Ishikawa (cell line): Measurements from ENCODE around the gene PBX4.

Experiments used
- CEBPB ChIP-seq: IDR thresholded peaks from 2 replicates; pipeline ENCODE4 v1.6.1; 2012
- CREB1 ChIP-seq: IDR thresholded peaks from 2 replicates; pipeline ENCODE4 v1.6.1; 2012; ENCODE audit warnings: low read depth
- EGR1 ChIP-seq: IDR thresholded peaks from 2 replicates; pipeline ENCODE4 v1.6.1; 2012
- EP300 ChIP-seq: IDR thresholded peaks from 2 replicates; pipeline ENCODE4 v1.6.1; 2012; ENCODE audit warnings: borderline replicate concordance
- FOXM1 ChIP-seq: IDR thresholded peaks from 2 replicates; pipeline ENCODE4 v1.6.1; 2012; ENCODE audit warnings: low read depth, borderline replicate concordance
- MAX ChIP-seq: IDR thresholded peaks from 2 replicates; pipeline ENCODE4 v1.6.1; 2012
- NFIC ChIP-seq: IDR thresholded peaks from 2 replicates; pipeline ENCODE4 v1.6.1; 2012
- RAD21 ChIP-seq: IDR thresholded peaks from 2 replicates; pipeline ENCODE4 v1.6.1; 2012; ENCODE audit warnings: low read depth
- TAF1 ChIP-seq: IDR thresholded peaks from 2 replicates; pipeline ENCODE4 v1.6.1; 2012; ENCODE audit warnings: low read depth, mild to moderate bottlenecking
- TCF12 ChIP-seq: IDR thresholded peaks from 2 replicates; pipeline ENCODE4 v1.6.1; 2012; ENCODE audit warnings: low read depth
- TEAD4 ChIP-seq: IDR thresholded peaks from 2 replicates; pipeline ENCODE4 v1.6.1; 2012
- YY1 ChIP-seq: IDR thresholded peaks from 2 replicates; pipeline ENCODE4 v1.6.1; 2012; ENCODE audit warnings: low read depth
- ZBTB7A ChIP-seq: IDR thresholded peaks from 2 replicates; pipeline ENCODE4 v1.6.1; 2012; ENCODE audit warnings: low read depth
- TF ChIP-seq, protein P1 (sequence below): IDR thresholded peaks from 2 replicates; pipeline ENCODE4 v1.6.1; 2012
- TF ChIP-seq, protein P2 (sequence below): IDR thresholded peaks from 2 replicates; pipeline ENCODE4 v1.6.1; 2012; ENCODE audit warnings: low read depth, mild to moderate bottlenecking

Gene PBX4

DNA sequence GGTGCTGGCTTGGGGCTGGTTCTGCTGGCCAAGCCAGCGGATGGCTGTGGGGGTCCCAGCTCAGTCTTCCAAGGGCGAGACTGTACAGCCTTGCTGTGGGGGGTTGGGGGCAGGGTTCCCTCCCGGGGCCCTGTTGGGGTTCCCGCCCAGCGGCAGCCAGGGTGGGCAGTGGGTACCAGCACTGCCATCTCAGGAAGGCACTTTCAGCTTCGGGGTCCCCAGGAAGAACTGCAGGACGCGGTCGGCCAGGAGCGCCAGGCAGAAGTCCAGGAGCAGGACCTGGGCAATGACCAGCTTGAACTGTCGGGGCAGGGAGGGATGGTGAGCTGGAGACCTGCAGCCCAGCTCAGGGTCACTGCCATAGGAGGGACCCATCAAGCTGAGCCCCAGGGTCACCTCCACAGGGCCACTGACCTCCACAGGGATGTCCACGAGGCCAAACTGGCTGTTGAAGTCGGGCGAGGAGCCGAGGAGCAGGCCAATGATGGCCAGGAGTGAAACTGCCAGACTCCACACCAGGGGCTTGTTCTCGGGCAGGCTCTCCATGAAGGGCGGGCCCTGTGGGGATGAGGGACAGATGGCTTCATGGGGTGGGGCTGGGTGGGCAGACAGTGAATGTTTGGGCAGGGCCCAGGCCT is 26.9 kb upstream of the PBX4 start:
- no peak for TF ChIP-seq NFIC
- TF ChIP-seq, protein P1, sequence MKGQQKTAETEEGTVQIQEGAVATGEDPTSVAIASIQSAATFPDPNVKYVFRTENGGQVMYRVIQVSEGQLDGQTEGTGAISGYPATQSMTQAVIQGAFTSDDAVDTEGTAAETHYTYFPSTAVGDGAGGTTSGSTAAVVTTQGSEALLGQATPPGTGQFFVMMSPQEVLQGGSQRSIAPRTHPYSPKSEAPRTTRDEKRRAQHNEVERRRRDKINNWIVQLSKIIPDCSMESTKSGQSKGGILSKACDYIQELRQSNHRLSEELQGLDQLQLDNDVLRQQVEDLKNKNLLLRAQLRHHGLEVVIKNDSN, result no peak
- no peak for TF ChIP-seq EP300
- no peak for TF ChIP-seq CEBPB
- TF ChIP-seq, protein P2, sequence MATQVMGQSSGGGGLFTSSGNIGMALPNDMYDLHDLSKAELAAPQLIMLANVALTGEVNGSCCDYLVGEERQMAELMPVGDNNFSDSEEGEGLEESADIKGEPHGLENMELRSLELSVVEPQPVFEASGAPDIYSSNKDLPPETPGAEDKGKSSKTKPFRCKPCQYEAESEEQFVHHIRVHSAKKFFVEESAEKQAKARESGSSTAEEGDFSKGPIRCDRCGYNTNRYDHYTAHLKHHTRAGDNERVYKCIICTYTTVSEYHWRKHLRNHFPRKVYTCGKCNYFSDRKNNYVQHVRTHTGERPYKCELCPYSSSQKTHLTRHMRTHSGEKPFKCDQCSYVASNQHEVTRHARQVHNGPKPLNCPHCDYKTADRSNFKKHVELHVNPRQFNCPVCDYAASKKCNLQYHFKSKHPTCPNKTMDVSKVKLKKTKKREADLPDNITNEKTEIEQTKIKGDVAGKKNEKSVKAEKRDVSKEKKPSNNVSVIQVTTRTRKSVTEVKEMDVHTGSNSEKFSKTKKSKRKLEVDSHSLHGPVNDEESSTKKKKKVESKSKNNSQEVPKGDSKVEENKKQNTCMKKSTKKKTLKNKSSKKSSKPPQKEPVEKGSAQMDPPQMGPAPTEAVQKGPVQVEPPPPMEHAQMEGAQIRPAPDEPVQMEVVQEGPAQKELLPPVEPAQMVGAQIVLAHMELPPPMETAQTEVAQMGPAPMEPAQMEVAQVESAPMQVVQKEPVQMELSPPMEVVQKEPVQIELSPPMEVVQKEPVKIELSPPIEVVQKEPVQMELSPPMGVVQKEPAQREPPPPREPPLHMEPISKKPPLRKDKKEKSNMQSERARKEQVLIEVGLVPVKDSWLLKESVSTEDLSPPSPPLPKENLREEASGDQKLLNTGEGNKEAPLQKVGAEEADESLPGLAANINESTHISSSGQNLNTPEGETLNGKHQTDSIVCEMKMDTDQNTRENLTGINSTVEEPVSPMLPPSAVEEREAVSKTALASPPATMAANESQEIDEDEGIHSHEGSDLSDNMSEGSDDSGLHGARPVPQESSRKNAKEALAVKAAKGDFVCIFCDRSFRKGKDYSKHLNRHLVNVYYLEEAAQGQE, result no peak

- TF ChIP-seq TAF1 (no peak), TCF12 (no peak), TEAD4 (no peak), CEBPB (no peak), EGR1 (no peak), RAD21 (no peak), EP300 (no peak), MAX (no peak), YY1 (no peak), FOXM1 (no peak), NFIC (no peak), ZBTB7A (no peak), CREB1 (no peak)
- TF ChIP-seq, protein P1, result no peak
- TF ChIP-seq, protein P2, result no peak
Observed at GRCh38 chr19:19644054-19644388, 25.5 kb upstream of the PBX4 start.

GRCh38 chr19:19643158-19644053 is 24.9 kb upstream of the PBX4 start, which contains the start of gene GMIP:
Gene GMIP, minus strand, starts transcription at chr19:19643657. Its CDS starts 128 bp downstream, at chr19:19643529.
- TF ChIP-seq TAF1 (peak; percentile 26; the same call in 1 of the 2 replicates), TEAD4 (no peak), YY1 (no peak), EGR1 (0 out of 2 replicates have a peak, but pooled peaks have one; percentile 31), RAD21 (peak; percentile 73), CREB1 (no peak), CEBPB (no peak), NFIC (no peak), ZBTB7A (peak; percentile 99), MAX (0 out of 2 replicates have a peak, but pooled peaks have one; percentile 33), EP300 (no peak), FOXM1 (no peak), TCF12 (no peak)
- TF ChIP-seq, protein P1, result no peak
- TF ChIP-seq, protein P2, result no peak
